Esophagus muscularis mucosa (tissue), 4 donors: ENCODE data around the gene BTG2.

ENCODE experiments used
- EP300 ChIP-seq: sonication (generic); formaldehyde crosslinking; IDR thresholded peaks from one replicate; pipeline ENCODE4 v1.6.1; 2017; ENCODE audit warnings: antibody characterized with exemption
- POLR2A ChIP-seq: fragments of 450-650 bp; IDR thresholded peaks from one replicate; pipeline ENCODE4 v1.6.1; 2017; ENCODE audit warnings: antibody characterized with exemption, moderate library complexity, mild to moderate bottlenecking, low read depth
- TF ChIP-seq, protein P1 (sequence below), 3 experiments: fragments of 200-600 bp in 2 of 3; fragments of 450-650 bp in 1 of 3; sonication (generic) in 2 of 3; IDR thresholded peaks; one replicate each; pipeline ENCODE4 v1.5.1; 2017 to 2019; ENCODE audit warnings: antibody characterized with exemption in 3 of 3, mild to moderate bottlenecking in 2 of 3, moderate library complexity in 1 of 3

DNA sequence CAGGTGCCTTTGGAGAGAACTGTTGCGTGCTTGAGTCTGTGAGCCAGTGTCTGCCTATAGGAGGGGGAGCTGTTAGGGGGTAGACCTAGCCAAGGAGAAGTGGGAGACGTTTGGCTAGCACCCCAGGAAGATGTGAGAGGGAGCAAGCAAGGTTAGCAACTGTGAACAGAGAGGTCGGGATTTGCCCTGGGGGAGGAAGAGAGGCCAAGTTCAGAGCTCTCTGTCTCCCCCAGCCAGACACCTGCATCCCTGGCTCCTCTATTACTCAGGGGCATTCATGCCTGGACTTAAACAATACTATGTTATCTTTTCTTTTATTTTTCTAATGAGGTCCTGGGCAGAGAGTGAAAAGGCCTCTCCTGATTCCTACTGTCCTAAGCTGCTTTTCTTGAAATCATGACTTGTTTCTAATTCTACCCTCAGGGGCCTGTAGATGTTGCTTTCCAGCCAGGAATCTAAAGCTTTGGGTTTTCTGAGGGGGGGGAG lies 2.4 kb downstream of the BTG2 start:
- TF ChIP-seq, protein P1, sequence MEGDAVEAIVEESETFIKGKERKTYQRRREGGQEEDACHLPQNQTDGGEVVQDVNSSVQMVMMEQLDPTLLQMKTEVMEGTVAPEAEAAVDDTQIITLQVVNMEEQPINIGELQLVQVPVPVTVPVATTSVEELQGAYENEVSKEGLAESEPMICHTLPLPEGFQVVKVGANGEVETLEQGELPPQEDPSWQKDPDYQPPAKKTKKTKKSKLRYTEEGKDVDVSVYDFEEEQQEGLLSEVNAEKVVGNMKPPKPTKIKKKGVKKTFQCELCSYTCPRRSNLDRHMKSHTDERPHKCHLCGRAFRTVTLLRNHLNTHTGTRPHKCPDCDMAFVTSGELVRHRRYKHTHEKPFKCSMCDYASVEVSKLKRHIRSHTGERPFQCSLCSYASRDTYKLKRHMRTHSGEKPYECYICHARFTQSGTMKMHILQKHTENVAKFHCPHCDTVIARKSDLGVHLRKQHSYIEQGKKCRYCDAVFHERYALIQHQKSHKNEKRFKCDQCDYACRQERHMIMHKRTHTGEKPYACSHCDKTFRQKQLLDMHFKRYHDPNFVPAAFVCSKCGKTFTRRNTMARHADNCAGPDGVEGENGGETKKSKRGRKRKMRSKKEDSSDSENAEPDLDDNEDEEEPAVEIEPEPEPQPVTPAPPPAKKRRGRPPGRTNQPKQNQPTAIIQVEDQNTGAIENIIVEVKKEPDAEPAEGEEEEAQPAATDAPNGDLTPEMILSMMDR (IDR thresholded peaks at IDR 0.05) = no peak
- TF ChIP-seq POLR2A (no peak), EP300 (no peak)
